ENCODE results near the gene IFI30.

The IFI30 gene

DNA sequence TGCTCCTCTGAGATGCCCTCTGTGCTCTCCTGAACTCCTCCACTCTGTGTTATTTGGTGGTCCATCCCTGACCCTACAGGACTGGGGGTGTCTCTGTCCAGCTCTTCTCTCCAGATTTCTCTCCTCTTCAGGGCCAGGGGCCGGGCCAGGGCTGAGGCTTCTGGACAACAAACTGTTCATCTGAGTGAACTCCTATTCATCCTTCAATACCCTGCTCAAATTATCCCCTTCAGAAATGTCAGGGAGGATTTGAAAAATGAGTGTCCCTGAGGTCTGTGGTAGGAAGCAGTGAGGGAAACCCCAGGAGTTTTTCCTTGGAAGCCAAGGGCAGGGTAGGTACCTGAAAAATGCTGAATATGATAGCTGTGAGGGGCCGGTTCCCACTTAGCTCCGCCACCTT lies 45.0 kb downstream of the IFI30 start:
- DNase-seq (ENCODE audit: low read depth, low spot score), result no peak
- H3K4me3 ChIP-seq (ENCODE audit: low read length), result no peak overlapping the region

DNA sequence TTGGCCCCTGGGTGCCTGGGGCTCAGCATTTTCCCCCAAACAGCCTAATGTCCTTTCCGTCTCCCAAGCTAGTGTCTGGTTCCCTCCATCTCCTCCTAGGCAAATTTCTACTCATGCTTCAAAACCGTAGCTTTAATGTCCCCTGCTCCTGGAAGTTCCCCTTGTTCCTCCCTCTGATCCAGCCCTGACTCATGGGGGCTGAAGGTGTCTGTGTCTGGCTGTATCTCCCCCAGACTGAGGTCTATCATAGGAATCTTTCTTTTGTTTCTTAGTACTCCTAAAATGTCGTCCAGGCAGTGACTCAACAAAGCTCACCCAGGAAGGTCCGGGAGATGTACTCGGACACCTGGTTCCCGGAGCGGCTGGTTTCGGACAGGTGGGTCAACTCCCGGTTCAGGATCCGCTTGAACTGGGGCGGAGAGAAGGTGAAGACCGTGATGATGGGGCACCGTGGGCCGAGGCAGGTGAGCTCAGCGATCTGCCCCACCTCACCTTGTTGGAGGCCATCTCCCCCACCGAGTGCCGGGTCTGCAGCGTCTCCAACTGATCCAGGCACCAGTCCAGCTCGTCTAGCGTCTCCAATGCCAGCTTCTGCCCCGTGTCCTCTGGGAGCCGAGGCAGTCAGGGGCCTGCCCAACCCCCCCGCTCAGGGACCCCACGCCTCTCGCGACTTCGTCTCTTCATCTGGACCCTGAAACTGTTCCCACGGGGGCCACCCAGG lies 46.5 kb downstream of the IFI30 start:
- H3K4me3 ChIP-seq (ENCODE audit: low read length), result no peak overlapping the region
- DNase-seq (ENCODE audit: low read depth, low spot score), result no peak

DNA sequence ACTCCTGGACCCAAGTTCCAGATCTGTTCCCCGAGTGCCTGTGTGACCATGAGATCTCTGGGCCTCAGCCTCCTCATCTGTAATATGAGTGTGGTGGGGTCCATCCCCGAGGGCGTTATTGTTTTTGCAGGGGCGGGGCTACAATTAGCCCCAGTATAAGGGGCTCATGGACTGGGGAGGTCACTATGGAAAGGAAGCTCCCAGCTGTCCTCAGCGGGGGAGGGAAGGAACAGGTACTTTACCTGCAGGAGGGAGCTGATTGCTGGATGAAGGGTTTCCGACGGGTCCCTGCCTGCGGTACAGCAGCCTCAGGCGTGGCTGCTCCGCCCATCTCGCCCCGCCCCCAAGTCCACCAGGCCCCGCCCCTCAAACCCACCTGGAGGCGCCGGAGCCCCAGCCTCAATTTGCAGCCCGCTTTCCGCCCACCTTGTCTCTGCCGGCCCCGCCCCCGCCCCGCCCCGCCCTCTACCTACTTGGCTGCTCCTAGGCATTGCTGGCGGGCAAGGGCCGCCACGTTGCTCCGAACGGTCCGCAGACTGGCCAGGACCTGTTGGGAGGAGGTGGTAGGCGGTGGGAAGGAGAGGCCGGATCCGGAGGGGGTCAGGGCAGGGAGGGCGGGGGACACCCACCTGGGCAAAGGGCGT lies 47.1 kb downstream of the IFI30 start:
- no peak overlapping the region for H3K4me3 ChIP-seq (ENCODE audit: low read length)
- DNase-seq (ENCODE audit: low read depth, low spot score), result no peak

DNA sequence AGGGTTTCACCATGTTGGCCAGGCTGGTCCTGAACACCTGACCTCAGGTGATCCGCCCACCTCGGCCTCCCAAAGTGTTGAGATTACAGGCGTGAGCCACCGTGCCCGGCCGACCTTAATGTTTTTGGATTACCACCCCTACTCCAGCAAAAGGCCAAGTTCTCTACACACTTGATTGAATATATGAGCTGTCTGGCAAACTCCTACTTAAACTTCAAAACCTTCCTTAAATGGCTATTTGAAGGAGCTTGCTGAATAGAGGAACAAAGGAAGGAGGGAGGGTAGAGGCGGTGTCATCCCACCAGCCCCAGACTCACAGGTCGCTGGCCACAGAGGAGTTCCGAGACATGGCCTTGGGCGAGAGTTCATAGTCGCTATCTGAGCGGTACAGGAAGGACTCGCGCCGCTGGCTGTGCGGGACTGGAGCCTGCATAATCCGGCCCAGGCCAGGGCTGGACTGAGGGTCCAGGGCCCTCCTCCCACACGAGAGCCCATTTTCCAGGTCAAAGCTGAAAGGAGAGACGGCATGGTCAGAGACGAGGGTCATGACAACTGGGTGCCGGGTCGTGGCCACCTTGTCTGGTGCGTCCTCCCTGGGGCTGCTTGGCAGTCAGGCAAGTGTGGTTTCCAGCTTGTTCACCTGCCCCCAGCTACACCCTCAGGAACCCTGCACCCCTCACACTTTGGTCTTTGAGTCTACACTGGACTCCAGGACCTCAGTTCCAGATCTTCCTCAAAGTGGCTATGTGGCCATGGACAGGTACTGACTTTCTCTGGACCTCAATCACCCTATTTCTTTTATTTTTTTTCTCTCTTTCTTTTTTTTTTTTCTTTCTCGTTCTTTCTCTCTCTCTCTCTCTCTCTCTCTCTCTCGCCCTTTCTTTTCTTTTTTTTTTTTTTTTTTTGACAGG lies 48.5 kb downstream of the IFI30 start:
- DNase-seq (ENCODE audit: low read depth, low spot score), result no peak
- H3K4me3 ChIP-seq (ENCODE audit: low read length), result no peak overlapping the region

DNA sequence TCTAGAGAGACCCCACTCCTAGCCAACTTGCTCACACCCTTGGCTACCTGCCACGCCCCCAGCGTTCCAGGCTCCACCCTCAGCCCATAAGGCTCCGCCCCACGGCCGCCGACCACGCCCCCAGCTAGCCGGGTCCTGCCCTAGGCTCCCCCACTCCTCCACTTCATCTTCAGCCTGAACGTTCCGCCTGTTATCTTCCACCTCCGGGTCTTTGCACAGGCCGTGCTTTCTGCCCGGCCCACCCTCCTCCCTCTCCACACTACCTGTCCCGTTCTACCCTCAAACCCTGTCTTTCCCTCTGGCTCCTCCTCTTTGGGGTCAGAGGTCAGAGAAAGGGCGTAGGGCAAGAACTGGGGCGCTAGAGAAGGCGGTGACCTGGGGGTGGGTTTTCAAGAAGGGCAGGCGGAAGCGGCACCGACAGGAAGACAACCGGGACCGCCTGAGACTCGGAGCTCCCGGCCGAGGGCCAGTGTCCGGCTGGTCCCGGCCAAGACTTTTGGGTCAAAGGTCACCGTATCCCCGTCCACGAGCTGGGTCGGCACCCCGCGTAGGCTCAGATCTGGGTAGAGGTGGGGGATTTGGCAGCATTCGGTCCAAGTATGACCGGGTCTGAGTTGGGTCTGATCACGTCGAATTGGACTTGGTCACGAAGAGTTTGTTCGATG lies 50.4 kb downstream of the IFI30 start:
- DNase-seq (ENCODE audit: low read depth, low spot score), result no peak

DNA sequence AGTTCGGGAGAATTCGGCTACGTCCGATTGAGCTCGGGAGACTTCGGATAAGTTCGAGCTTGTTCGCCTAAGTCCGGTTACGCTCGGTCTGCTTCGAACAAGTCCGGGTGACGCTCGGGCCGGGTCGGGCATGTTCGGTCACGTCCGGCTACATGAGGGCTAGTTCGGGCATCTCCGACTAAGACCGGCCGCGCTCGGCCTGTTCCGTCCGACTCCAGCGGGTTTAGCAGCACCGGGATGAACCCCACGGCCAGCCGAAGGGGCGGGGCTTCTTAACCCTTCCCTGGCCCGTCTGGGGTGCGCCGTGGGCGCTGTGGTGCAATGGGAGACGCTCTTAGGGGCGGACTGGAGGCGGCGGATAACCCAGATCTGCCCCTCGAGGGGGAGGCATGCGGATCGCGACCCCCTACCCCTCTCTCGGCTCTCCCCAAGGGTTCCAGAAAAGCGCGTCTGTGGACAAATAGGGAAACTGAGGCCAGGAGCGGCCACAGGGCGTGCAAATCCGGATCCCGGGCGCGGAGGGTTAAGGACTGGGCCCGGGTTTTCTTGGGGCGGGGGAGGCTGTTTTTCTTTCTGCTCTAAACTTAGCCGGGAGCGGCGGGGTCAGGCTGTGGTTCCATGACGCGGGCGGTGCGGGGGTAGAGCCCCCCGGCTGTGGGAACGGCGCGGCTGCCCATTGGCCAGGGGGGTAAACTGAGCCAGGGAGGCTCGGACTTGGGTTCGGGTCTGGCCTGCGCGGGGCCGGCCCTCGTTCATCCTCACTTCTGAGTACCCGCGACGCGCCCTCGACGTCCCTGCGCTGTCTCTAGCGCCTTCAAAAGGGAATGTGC lies 51.1 kb downstream of the IFI30 start:
- DNase-seq (ENCODE audit: low read depth, low spot score), result no peak
- H3K4me3 ChIP-seq (ENCODE audit: low read length), result no peak overlapping the region

More for the DNA sequence above, 50.4 kb downstream of the IFI30 start:
- H3K4me3 ChIP-seq (ENCODE audit: low read length), result no peak overlapping the region

DNA sequence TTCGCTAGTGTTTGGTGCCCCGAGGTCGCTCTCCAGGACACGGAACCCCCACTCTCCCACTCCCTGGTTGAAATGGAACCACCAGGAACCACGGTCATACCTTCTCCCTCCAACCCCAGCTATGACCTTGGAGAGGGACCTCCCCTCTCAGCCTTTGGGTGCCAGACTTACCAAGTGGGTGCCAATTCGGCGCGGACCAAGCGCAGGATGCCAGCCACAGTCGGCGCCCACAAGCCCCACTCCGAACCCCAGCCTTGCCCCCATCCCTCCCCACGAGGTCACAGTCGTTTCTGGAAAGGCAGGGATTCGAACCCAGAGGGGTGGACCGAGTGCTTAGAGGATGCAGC lies 51.7 kb downstream of the IFI30 start:
- no peak overlapping the region for H3K4me3 ChIP-seq (ENCODE audit: low read length)
- no peak for DNase-seq (ENCODE audit: low read depth, low spot score)

DNA sequence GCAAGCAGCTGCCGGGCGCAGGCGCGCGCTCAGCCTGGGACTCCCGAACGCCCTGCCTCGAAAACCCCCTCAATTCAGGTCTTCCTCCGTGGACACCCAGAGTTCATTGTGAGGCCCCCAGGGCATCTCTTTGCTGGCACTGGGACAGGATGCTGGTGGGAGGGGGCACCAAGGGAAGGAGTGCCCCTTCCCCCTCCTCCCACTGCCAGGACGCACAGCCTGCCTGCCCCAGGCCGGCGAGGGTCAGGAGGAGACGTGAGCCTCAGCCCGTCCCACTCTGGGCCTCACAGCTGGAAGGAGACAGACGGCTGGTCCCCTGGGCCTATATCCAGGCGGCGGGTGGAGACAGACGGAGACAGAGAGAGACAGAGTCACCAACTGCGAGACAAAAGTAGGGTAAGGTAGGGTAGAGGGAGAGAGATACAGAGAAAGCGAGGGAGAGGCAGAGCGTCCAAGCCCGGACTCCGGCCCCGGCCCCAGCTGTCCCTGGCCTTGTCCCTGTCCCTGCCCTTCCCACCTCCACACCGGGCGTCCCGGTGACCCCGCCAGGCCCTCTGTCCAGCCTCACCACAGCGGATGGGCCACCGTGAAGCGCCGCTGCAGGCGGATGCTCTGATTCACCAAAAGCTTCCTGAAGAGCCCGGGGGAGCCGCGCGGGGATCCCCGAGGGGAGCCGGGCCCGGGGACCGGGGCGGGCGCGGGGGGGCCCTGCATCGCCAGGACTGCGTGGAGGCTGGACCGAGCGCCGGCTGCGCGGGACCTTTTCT lies 52.3 kb downstream of the IFI30 start, which contains the start of gene PDE4C:
Gene PDE4C (minus strand): TSS at position 737 of the 767 bp plus-strand sequence. CDS start 23 bp downstream, at position 714.
- no peak within 1 kb of the TSS for H3K4me3 ChIP-seq (ENCODE audit: low read length)

DNA sequence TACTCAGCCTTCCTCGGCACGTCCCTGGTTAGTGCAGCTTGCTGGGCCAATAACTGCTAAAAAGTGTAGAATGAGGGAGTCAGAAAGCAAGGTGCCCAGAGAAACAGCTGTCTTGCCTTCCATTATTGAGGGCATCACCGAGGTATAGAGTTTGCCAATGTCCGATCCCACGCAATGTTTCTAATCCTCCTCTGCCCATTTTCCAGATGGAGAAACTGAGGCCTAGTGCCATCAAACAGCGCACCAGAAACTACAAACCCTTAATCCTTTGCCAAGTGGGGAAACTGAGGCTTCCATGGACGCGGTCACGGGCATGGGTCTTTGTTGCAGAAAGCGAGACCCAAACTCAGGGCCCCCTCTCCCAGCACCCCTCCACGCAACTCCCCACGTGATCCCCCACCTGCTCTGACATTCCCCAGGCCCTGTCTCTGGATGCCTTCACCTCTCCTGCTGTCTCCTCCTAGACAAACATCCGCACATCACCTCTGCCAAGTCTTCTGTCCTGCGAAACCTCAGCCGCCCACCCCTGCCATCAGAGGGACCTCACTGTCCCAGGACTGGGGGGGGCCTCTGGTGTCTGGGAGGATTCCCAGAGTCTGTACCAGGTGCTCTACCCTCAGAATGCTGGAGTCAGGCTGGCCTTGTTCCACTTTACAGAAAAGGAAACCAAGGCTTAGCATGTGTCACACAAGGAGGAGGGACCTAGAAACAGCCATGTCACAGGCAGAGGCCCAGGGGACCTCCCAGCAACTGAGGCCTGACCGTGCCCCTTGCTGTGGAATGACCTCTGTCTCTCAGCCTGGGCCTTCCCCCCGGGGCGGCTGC lies 53.6 kb downstream of the IFI30 start:
- no peak for DNase-seq (ENCODE audit: low read depth, low spot score)

More for the DNA sequence above, 52.3 kb downstream of the IFI30 start, which contains the start of gene PDE4C:
- DNase-seq (ENCODE audit: low read depth, low spot score), result no peak

More for the DNA sequence above, 53.6 kb downstream of the IFI30 start:
- no peak overlapping the region for H3K4me3 ChIP-seq (ENCODE audit: low read length)
